GM18498 (cell line): ENCODE data around the gene FRY.

Experiments
- ATAC-seq: cut with Tn5 transposase; IDR thresholded peaks from one replicate; pipeline ENCODE4 v1.9.1; 2021; ENCODE audit warnings: mild to moderate bottlenecking, moderate library complexity; ENCODE audit not compliant: unreplicated experiment

The FRY gene

DNA sequence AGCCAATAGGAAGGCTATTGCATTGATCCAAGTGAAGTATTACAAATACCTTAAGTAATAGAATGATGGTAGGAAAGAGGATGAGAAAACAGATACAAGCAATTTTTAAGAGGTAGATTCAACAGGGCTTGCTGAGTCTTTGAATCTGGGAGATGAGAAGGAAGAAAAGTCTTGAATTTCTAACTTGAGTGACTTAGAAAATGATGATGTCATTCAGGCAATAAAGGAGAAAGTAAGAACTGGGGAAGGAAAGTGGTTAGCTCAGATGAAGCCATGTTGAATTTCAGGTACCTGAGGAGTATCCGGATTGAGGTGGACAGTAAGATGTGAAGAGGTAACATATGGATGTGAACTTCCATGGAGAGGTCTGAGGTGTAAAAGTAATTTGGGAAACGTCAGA lies 15.5 kb upstream of the FRY start:
- ATAC-seq: no peak

DNA sequence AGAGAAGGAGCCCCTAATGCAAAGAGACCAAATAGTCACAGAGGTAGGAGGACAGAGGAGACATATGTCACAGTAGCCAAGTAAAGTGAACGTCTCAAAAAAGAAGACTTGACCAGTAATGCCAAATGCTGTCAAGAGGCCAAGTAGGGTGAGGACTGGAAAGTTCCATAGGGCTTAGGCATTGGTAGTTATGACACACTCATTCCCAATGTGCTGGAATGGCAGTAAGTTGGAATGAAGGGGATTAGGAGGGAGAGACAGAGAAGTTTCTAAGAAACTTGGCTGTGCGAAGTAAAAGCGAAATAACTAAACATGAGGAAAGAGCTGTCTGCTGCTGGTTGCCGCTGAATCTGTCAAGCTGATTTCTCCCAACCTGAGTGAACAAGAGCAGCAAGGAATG lies 14.9 kb upstream of the FRY start:
- no peak for ATAC-seq

DNA sequence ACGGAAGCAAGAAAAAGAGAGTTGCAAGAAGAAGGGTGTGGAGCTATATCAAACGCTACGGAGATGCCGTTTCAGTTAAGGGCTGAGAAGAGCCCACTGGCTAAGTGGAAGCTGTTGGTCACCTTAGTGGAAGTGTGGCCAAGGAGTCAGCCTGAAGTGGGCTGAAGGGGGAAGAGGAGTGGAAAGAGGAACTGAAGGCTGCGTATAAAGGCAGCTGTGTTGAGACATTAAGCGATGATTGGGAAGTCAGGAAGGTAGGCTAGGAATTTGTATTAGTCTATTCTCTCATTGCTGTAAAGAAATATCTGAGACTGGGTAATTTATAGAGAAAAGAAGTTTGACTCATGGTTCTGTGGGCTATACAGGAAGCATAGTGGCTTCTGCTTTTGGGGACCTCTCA lies 14.1 kb upstream of the FRY start:
- no peak for ATAC-seq

DNA sequence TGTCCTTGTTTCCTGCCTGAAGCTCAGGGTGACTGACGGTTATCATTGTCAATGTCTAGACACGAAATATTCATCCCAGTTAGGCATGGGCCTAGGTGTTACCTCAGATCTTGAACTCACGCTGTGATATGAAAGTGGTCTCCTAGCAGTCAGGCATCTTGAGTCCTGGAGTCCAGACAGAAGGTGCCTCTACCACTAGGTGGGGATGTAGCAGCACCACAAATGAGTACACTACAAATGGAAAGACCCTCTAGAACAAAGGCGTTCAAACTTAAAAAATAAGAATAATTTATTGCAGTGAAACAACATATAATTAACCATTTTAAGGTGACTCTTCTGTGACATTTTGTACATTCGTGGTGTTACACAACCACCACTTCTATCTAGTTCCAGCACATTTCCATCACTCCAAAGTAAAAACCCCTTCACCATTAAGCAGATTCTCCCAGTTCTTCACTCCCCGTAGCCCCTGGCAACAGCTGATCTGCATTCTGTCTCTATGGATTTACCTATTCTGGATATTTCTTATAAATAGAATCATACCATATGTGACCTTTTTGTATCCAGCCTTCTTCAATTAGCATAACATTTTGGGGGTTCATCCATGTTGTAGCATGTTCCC lies 11.9 kb upstream of the FRY start:
- ATAC-seq: peak; percentile 73

DNA sequence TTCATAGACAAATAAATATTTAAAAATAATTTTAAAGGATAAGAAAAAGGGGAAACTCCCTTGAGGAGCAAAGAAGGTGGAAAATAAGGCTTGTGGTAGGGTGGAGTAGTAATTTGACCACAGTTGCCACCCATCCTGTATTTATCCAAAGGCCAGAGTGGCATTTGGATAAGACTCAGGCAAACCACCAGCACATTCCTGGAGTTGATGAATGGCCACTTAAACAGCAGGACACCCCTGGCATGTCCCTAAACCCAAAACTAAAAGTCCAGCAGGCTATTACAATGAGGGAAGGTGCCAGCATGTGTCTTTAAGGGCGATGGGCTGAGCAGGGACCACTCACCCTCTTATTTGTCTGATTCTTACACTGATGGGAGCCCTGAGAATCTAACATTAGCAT lies 9.8 kb upstream of the FRY start:
- no peak for ATAC-seq

DNA sequence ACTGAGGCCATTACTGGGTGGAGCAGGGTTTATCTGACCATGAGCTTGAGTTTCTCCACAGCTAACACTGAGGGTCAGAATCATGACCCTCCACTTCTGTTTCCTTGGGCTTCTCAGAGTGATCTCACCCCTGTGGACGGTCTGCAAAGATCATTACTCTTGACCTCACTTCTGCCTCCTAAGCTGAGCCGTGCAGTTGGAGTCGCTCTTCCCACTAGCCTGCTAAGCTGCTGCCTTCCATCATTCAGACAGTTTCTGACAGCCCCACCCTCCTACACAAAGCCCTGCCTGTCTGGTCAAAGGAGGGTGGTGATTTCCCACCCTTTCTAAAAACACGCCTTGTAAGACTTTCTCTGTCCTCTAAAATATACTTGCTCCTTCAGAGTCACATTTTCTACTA lies 9.3 kb upstream of the FRY start:
- no peak for ATAC-seq

DNA sequence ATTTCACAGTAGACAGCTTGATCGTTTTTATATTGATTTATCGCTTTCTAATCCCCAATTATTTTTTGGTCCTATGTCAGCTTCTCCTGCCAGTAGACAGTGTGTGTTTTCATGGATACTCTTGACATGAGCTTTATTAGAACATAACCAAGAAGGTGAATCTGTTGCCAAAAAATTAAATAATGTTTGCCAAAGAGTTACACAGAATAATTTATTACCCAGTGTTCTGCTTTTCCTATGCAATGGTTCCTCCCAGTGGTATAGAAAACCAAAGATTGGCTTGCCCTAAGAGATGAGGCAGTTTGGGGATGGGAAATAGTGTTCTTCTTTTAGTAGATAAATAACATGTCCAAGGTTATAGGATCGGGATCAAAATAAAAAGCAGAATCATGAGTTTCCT lies 8.5 kb upstream of the FRY start:
- ATAC-seq: no peak

DNA sequence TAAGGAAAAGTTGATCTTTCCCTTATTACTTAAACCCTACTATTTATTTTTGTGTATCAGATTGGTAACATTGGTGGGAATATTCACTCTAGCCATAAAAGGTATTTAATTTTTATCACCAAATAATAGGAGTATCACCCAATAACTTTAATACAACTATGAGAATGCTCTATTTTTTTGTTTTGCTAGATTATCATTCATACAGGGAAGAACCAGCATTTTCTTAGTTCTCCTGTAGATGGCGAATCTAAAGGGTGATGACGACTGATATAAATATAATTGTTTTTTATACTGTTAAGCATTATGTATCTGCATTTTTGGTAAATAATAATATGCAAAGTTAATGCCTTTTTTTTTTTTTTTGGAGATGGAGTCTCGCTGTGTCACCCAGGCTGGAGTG lies 7.9 kb upstream of the FRY start:
- ATAC-seq: no peak

DNA sequence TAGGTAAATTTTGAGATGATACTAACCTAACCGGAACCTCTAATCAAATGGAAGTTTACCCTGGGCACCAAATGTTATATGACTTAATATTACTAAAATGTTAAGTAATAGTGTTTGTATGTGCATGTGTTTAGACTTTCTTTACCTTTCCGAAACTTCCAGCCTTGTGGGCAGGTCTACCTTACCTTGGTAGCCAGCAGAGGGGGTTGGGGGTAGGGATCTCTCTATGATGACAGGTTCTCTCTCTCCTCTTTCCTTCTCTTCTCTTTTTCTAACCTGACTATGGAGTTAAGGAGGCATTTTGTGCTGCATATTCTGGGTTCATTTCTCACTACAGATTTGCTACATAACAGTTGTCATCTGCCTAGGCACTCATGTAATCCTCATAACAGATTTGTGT lies 6.8 kb upstream of the FRY start:
- no peak for ATAC-seq

DNA sequence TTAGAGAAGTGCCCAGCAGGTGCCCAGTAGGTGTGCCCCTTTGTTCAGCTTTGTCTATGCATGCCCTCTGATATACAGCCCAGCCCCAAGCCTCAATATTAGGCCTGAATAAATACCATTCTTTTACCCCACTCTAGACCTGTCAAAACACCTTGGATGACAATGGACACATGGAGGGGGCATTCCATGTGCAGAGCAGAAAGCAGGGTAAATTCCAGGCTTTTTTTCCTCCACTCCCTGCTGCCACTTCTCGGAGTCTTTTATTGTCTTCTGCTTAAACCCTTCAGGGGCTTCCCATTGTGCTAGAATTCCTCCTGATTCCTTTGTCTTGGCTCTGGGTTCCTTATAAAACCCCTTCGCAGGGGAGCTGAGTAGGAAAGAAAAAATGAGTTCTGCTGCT lies 5.8 kb upstream of the FRY start:
- ATAC-seq: no peak

DNA sequence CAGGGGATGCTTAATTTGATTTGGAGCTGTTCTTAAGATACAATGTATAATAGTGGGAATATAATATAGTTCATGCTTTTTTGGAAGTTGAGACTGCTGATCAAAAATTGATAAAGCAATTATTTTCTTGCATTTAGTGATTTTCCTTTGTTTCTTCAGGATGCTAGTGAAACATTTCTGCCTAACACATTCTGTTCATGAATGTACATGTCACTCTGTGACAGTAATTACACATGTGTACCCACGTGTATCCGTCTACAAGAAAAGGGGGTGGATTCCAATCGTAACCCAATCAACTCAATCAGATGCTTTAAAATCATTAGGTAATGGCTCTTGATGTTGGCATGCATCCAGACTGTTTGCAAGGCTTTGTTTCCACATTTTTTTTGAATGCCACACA lies 5.0 kb upstream of the FRY start:
- ATAC-seq: no peak

DNA sequence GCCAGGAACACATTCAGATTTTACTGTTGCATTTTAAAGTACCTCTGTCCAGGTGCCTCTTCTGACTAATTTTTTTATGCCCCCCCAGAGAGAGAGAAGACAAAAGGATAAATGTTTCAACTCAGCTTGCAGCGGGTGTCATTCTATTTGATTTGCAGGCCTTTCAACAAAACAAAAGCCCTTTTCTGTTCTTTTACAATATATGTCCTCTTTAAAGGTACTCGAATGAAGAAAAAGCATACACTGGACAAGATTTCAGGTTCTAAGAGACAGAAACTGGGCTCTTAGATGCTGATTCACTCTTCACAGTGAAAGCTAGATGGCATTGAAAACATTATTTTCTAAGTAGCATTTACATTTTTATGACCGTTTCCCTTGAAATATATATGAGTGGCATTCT lies 2.9 kb upstream of the FRY start:
- no peak for ATAC-seq

DNA sequence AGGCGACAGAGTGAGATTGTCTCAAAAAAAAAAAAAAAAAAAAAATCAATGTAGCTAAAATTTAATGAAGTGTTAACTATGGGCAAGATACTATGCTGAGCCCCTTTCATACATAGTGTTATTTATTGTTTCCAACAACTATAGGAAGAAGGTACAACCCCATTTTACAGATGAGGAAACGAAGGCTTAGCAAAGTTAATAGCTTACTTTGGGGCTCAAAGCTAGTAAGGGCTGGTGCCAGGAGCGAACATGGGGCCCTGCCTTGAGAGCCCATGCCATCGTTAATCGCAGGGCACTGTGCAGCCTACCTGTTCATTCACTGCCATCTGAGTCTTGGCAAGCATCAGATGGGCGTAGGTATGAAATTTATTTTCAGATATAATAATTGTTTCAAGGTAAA lies 1.9 kb upstream of the FRY start:
- ATAC-seq: no peak

DNA sequence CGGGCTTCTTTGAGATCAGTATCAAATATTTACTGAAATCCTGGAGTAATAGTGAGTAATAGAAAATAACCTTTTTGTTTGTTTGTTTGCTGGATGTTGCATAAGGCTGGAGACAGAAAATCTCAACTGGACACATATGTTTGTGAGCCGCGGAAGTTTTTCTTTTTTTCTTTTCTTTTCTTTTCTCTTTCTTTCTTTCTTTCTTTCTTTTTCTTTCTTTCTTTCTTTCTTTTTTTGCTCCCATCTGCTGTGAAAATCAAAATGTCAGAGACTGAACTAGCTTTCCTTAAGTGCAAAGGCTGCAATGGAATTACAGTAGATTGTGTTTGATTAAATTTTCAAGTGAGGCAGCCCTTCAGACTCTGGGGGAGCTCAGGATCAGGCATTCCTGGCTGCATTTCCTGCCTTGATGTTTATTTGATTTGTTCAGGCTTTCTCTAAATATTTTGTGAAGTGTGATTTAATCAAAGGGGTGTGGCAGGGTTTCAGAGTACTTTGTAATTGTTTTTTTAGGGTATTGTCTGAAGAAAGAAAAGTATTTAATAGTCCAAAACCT lies 319 bp downstream of the FRY start:
- peak; percentile 1 for ATAC-seq

DNA sequence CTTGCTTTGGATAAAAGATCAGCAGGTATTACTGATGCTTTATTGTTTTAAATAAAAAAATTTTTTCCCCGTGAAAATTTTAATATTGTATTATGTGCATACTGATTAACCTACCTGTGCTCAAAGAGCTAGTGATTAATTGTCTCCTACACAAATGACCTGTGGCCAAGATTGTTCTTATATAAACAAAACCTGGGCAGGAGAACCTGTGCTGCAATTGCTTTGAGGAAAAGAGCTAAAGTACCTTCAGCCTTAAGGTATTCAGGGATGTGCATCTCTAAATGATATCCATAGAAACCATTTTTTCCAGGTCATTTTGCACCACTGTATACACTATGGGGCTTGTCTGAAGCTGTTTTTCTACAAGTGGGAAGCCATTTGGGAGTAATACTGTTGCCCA lies 1.2 kb downstream of the FRY start:
- ATAC-seq: no peak

DNA sequence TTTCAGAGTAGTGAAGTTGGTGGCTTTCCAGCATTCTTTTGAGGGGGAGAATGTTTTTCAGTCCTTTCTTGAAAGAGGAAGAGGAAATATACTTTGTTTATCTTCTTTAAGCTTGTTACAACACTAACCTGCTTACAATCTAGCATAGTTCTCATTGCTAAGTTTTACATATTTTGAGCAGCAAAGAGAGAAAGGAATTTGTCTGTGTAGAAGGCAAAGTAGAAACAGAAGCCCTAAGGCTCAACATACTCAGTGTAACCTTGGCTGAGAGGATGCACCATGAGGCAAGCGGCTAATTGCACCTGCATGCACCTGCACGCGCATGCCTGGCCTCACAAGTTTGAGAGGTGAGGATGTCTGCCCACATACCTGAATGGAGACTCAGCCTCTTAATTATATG lies 2.2 kb downstream of the FRY start:
- no peak for ATAC-seq

DNA sequence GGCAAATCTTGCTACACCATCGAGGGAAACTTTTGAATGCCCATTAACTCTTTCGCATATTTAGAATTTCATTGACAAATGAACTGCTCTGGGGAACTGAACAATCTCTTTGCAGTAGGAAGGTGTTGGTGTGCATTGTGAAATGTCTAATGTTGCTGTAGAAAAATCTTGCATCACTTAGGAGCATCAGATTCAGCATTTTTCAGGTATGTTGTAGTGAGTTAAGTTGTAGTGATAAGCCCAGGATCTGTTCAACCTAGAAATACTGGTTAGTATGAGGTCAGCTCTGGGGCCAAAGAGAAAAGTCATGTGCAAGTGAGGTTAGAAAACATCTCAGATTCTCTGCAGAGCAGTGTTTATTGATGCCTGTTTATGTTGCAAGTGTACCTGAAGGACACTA lies 4.1 kb downstream of the FRY start:
- no peak for ATAC-seq

DNA sequence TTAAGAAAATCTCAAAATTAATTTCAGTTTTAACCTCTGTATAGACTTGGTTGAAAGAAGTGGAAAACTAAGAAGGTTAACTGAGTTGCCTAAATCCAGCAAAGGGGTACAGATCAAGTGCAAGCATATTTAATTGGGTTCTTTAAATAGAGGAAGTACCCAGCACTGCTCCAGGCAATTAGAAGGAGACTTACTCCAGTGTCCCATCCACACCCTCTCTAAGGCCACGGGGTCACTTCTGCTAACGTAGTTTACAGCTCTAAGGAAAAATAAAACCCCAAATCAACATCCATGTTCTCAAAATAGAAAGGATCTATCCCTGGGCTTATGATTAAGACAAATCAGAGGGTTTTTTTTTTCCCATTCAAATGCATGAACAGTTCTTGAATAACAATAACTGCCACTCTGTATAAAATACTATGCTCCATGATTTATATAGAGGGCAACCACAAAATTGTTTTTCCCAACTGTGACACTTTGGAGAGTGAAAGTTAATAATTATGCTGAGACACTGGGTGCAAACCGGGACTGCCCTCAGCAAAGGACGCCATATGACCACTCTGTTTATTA lies 4.6 kb downstream of the FRY start:
- ATAC-seq: no peak

DNA sequence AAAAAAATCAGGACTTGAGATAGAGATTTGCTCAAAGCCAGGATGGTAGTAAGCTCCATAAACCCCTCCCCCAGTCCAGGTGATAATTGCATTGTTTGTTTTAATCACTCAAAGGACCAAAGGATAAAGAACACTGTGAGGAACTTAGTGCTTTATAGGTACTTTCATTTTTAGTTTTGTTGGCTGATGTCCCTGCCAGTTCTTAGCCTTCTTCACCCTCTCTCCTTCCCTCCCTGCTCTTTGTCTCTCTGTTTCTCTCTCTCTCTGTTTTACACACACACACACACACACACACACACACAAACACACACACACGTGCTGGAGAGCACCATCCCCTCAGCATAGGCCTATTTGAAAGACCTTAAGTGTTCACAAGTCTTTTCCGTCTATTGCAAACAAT lies 5.2 kb downstream of the FRY start:
- no peak for ATAC-seq

DNA sequence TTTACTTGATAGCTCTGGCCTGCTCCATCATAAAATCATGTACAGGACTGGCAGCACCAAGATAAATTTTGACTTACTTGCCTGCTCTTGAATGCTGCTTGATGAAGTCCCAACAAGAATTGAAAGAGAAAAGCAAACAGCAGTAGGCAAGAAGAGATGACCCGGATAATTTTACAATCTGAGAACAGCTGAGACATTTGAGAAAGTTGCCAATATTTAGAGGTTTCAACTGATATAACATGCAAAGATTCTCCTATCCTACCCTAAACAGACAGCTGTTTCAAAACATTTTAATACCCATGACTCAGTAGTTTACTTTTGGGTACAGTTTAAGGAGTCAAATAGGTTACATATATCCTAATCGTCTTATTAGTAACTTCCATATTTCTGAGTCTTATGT lies 5.9 kb downstream of the FRY start:
- no peak for ATAC-seq

DNA sequence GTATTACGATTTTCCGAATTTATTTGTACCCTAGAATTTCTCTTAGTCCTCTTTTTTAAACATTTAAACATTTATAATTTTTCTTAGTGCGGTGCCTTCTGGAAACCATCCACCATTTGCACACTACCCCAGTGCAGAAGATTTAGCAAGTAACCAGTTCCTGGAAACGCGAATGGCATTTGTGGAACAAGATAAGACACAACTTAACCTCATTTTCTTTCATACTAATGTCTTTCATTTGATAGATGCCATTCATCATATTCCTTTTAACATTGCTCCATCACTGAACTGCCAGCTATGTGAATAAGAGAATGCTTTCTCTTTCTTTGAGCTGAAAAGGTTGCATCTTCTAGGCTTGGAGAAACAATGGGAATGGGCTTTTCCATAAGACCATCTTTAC lies 6.8 kb downstream of the FRY start:
- no peak for ATAC-seq

DNA sequence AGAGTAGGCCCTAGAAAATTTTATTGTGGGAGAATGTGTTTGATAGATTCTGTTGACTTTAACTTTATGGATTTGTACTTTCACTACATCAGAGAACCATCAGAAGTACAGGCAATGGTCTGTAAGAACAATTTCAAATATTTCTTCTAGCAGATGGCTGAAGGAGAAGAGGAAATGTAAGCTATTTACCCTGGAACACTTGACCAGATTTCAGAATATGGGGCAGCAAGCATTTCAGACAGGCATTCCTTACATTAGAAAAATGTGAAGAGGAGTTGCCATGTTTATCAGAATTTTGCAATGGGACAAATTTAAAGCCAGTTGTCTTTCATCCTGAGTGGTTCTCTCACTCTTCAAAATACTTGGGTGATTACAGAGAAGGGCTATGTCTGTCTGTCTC lies 7.5 kb downstream of the FRY start:
- no peak for ATAC-seq

DNA sequence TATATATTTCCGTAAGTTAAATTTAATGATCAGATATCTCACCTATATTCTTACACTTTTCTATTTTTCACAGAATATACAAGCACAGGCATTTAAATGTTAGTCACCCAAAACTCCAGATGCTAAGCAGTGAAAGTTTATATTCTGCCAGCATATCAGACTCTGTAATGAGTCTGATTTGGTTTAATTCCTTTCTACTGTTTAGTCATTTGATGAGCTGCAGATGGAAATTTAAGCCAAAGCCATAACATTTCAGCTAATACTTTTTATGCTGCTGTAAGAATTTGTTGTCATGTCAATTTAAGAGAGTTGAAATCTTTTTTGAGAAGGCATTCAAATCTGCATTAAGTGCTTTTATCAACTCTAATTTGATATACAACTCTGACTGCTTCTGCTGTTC lies 8.0 kb downstream of the FRY start:
- no peak for ATAC-seq
